Mammary epithelial cell (primary cell): Measurements from ENCODE around the gene NOSTRIN.

Source experiments
- EZH2 ChIP-seq: IDR thresholded peaks from 2 replicates; pipeline ENCODE4 v1.6.1; 2012; ENCODE audit warnings: low read length, inconsistent platforms, borderline replicate concordance
- TF ChIP-seq, protein P1 (sequence below), 2 donors: IDR thresholded peaks in 1 of 2; conservative IDR thresholded peaks in 1 of 2; 2 replicates each; pipeline ENCODE4 v1.5.1; 2011 to 2012; ENCODE audit warnings: inconsistent platforms in 2 of 2, low read length in 2 of 2, mild to moderate bottlenecking in 2 of 2, control low read depth in 1 of 2, low read depth in 1 of 2; ENCODE audit not compliant: insufficient read depth in 1 of 2; ENCODE audit errors: extremely low read depth in 1 of 2

DNA sequence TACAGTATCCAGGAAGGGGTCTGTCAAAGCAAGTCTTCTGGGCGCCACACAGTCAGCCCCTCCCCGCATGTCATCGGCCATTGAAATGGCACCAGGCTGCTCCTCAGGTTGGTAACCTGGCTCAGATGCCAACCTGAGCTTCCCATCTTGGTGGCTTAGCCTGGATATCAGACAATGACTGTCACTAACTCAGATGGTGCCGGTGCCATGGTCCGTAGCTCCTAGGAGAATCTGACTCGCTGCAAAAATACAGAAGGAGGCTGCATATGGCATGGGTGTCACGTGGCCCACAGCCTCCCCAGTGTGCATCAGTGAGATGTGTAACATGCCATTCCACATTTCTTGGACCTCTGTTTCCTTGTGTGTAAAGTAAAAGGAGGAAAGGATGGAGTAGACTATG is 3.2 kb downstream of the NOSTRIN start:
- TF ChIP-seq, protein P1, sequence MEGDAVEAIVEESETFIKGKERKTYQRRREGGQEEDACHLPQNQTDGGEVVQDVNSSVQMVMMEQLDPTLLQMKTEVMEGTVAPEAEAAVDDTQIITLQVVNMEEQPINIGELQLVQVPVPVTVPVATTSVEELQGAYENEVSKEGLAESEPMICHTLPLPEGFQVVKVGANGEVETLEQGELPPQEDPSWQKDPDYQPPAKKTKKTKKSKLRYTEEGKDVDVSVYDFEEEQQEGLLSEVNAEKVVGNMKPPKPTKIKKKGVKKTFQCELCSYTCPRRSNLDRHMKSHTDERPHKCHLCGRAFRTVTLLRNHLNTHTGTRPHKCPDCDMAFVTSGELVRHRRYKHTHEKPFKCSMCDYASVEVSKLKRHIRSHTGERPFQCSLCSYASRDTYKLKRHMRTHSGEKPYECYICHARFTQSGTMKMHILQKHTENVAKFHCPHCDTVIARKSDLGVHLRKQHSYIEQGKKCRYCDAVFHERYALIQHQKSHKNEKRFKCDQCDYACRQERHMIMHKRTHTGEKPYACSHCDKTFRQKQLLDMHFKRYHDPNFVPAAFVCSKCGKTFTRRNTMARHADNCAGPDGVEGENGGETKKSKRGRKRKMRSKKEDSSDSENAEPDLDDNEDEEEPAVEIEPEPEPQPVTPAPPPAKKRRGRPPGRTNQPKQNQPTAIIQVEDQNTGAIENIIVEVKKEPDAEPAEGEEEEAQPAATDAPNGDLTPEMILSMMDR (conservative IDR thresholded peaks at IDR 0.05 in 1 of 2, IDR thresholded peaks at IDR 0.05 in 1 of 2; ENCODE audit: extremely low read depth in 1 of 2, insufficient read depth in 1 of 2, low read depth in 1 of 2, low read length in 2 of 2) = no peak
- no peak for TF ChIP-seq EZH2
